NT2/D1 (cell line): ENCODE results near the gene PPP1R36.
"Not testable (repeated sequence)": the region's sequence is repeated elsewhere in the genome, so short reads cannot be mapped to it uniquely, and the experiment has no call there.

Source experiments
- SUZ12 ChIP-seq: IDR thresholded peaks from 2 replicates; pipeline ENCODE4 v1.6.1; 2011; ENCODE audit not compliant: insufficient read length, insufficient read depth; ENCODE audit errors: extremely low read depth
- YY1 ChIP-seq: IDR thresholded peaks from 2 replicates; pipeline ENCODE4 v1.6.1; 2011; ENCODE audit not compliant: insufficient read length, insufficient read depth

- not testable (repeated sequence) for TF ChIP-seq SUZ12, YY1
These were observed 81.5 kb downstream of the PPP1R36 start for GRCh38 chr14:64631222-64631621.
